IMR-90 (cell line): ENCODE measurements around the gene TVP23A. TPM values are rescaled to one million over a fixed set of nuclear protein-coding genes. Genes with fewer than 3 reads are reported as not detected.

Source experiments
- ATAC-seq: fragments of 200-7000 bp; cut with Tn5 transposase; 2 replicates; pipeline ENCODE4 v1.9.1; 2020; ENCODE audit warnings: low read depth, mild to moderate bottlenecking, moderate library complexity
- BruUV-seq: library from RNA; stranded (reverse); fragments of 400-500 nt; replicated peaks from 2 replicates; lab custom pipeline; 2021; lab: Mats Ljungman, UMichigan
- CTCF ChIA-PET: fragments of 300-600 bp; formaldehyde crosslinking; extraction: SDS; loops from one replicate; lab custom pipeline; 2021; ENCODE audit warnings: antibody characterized with exemption; lab: Yijun Ruan, JAX
- POLR2A ChIA-PET: fragments of 300-600 bp; sonication (Branson Sonifier 250); formaldehyde crosslinking; loops from one replicate; lab custom pipeline; 2022; ENCODE audit warnings: antibody characterized with exemption; ENCODE audit not compliant: unreplicated experiment; lab: Charles Lee
- DNase-seq: peaks from one replicate; pipeline ENCODE4 v3.0.0; 2013
- H2AFZ ChIP-seq: replicated peaks from 2 replicates; pipeline ENCODE3; 2013; ENCODE audit warnings: low read length, mild to moderate bottlenecking; ENCODE audit not compliant: poor library complexity
- H2AK5ac ChIP-seq: 2 replicates; pipeline ENCODE4 v1.6.1; 2013; ENCODE audit warnings: low read depth, low read length, inconsistent platforms
- H2AK9ac ChIP-seq: replicated peaks from 2 replicates; pipeline ENCODE3; 2013; ENCODE audit warnings: mild to moderate bottlenecking, low read depth, low read length, moderate library complexity; ENCODE audit not compliant: poor library complexity
- H2BK120ac ChIP-seq: 2 replicates; pipeline ENCODE4 v1.6.1; 2013; ENCODE audit warnings: low read depth, low read length, inconsistent platforms
- H2BK15ac ChIP-seq: 3 replicates; pipeline ENCODE4 v1.6.1; 2013; ENCODE audit warnings: low read depth, low read length, inconsistent platforms
- H2BK20ac ChIP-seq: 2 replicates; pipeline ENCODE4 v1.6.1; 2013; ENCODE audit warnings: low read depth, mild to moderate bottlenecking, inconsistent platforms, low read length, moderate library complexity
- H2BK5ac ChIP-seq: 2 replicates; pipeline ENCODE4 v1.6.1; 2013; ENCODE audit warnings: mild to moderate bottlenecking, low read depth, low read length, inconsistent platforms; ENCODE audit not compliant: poor library complexity, severe bottlenecking
- H3K14ac ChIP-seq: replicated peaks from 2 replicates; pipeline ENCODE4 v1.6.1; 2013; ENCODE audit warnings: low read depth, low read length, inconsistent platforms
- H3K18ac ChIP-seq: 2 replicates; pipeline ENCODE4 v1.6.1; 2013; ENCODE audit warnings: low read depth, low read length, control low read depth
- H3K23ac ChIP-seq: 2 replicates; pipeline ENCODE4 v1.6.1; 2013; ENCODE audit warnings: low read depth, low read length, inconsistent platforms
- H3K27ac ChIP-seq: 2 replicates; pipeline ENCODE4 v1.5.1; 2013; ENCODE audit warnings: mild to moderate bottlenecking, control low read depth, low read length; ENCODE audit not compliant: insufficient read depth
- H3K27me3 ChIP-seq: 2 replicates; pipeline ENCODE4 v1.6.1; 2013; ENCODE audit warnings: low read length; ENCODE audit not compliant: control insufficient read depth, insufficient read depth
- H3K36me3 ChIP-seq: 2 replicates; pipeline ENCODE4 v1.6.1; 2013; ENCODE audit warnings: low read length, mixed read lengths; ENCODE audit not compliant: control insufficient read depth, insufficient read depth
- H3K4ac ChIP-seq: 2 replicates; pipeline ENCODE4 v1.6.1; 2013; ENCODE audit warnings: low read depth, low read length, inconsistent platforms
- H3K4me1 ChIP-seq: 2 replicates; pipeline ENCODE4 v1.6.1; 2013; ENCODE audit warnings: low read length, mixed read lengths; ENCODE audit not compliant: control insufficient read depth, insufficient read depth
- H3K4me2 ChIP-seq: 2 replicates; pipeline ENCODE4 v1.6.1; 2013; ENCODE audit warnings: low read depth, mild to moderate bottlenecking, control low read depth, low read length, moderate library complexity
- H3K4me3 ChIP-seq: 2 replicates; pipeline ENCODE4 v1.5.1; 2013; ENCODE audit warnings: low read depth, mild to moderate bottlenecking, control low read depth, low read length, moderate library complexity; ENCODE audit not compliant: insufficient read depth
- H3K56ac ChIP-seq: 2 replicates; pipeline ENCODE4 v1.6.1; 2013; ENCODE audit warnings: low read length, inconsistent platforms; ENCODE audit not compliant: insufficient read depth; ENCODE audit errors: extremely low read depth
- H3K79me1 ChIP-seq, 2 experiments: 2 replicates each; pipeline ENCODE4 v1.6.1; 2013; ENCODE audit warnings: low read length in 2 of 2, inconsistent platforms in 1 of 2, low read depth in 1 of 2
- H3K9ac ChIP-seq: 2 replicates; pipeline ENCODE4 v1.6.1; 2013; ENCODE audit warnings: low read depth, low read length, control low read depth
- H3K9me1 ChIP-seq: 2 replicates; pipeline ENCODE4 v1.6.1; 2013; ENCODE audit warnings: low read length, inconsistent platforms; ENCODE audit not compliant: insufficient read depth
- H3K9me3 ChIP-seq: 2 replicates; pipeline ENCODE4 v1.6.1; 2013; ENCODE audit warnings: low read length; ENCODE audit not compliant: control insufficient read depth, insufficient read depth
- H4K20me1 ChIP-seq: 2 replicates; pipeline ENCODE4 v1.6.1; 2013; ENCODE audit warnings: low read length, inconsistent platforms; ENCODE audit not compliant: insufficient read depth
- H4K5ac ChIP-seq: 2 replicates; pipeline ENCODE4 v1.6.1; 2013; ENCODE audit warnings: mild to moderate bottlenecking, low read depth, low read length, control low read depth
- H4K8ac ChIP-seq, 2 experiments: 2 replicates each; pipeline ENCODE4 v1.6.1; 2013; ENCODE audit warnings: low read depth in 2 of 2, low read length in 2 of 2, control low read depth in 1 of 2, inconsistent platforms in 1 of 2
- H4K91ac ChIP-seq: 2 replicates; pipeline ENCODE4 v1.6.1; 2013; ENCODE audit warnings: low read depth, low read length, inconsistent platforms; ENCODE audit not compliant: insufficient read depth
- BHLHE40 ChIP-seq: fragments of 150-350 bp; IDR thresholded peaks from 2 replicates; pipeline ENCODE4 v1.6.1; 2016; ENCODE audit warnings: mild to moderate bottlenecking, low read depth, low read length
- CEBPB ChIP-seq: IDR thresholded peaks from 2 replicates; pipeline ENCODE4 v1.6.1; 2012; ENCODE audit warnings: low read depth, low read length, improper control_type of control experiment
- CHD1 ChIP-seq: IDR thresholded peaks from 2 replicates; pipeline ENCODE4 v1.6.1; 2012; ENCODE audit warnings: low read depth, low read length, improper control_type of control experiment
- CTCF ChIP-seq: conservative IDR thresholded peaks from 2 replicates; pipeline ENCODE4 v1.5.1; 2012; ENCODE audit warnings: mild to moderate bottlenecking, low read depth, low read length, improper control_type of control experiment
- FOS ChIP-seq: fragments of 150-350 bp; IDR thresholded peaks from 2 replicates; pipeline ENCODE4 v1.6.1; 2016; ENCODE audit warnings: low read depth, low read length
- MAFK ChIP-seq: IDR thresholded peaks from 2 replicates; pipeline ENCODE4 v1.6.1; 2012; ENCODE audit warnings: low read depth, low read length, improper control_type of control experiment
- MAZ ChIP-seq: IDR thresholded peaks from 2 replicates; pipeline ENCODE4 v1.6.1; 2012; ENCODE audit warnings: low read depth, mild to moderate bottlenecking, low read length, improper control_type of control experiment, moderate library complexity, borderline replicate concordance
- MXI1 ChIP-seq: IDR thresholded peaks from 2 replicates; pipeline ENCODE4 v1.6.1; 2012; ENCODE audit warnings: low read depth, mild to moderate bottlenecking, low read length, moderate library complexity, borderline replicate concordance
- NFE2L2 ChIP-seq: fragments of 150-350 bp; IDR thresholded peaks from 2 replicates; pipeline ENCODE4 v1.6.1; 2016; ENCODE audit warnings: low read depth, mild to moderate bottlenecking, low read length
- POLR2A ChIP-seq: IDR thresholded peaks from 2 replicates; pipeline ENCODE4 v1.6.1; 2012; ENCODE audit warnings: mild to moderate bottlenecking, low read depth, low read length
- RAD21 ChIP-seq: IDR thresholded peaks from 2 replicates; pipeline ENCODE4 v1.6.1; 2012; ENCODE audit warnings: low read length, improper control_type of control experiment
- RCOR1 ChIP-seq: IDR thresholded peaks from 2 replicates; pipeline ENCODE4 v1.6.1; 2012; ENCODE audit warnings: mild to moderate bottlenecking, low read length, improper control_type of control experiment; ENCODE audit not compliant: insufficient replicate concordance
- RFX5 ChIP-seq: IDR thresholded peaks from 2 replicates; pipeline ENCODE4 v1.8.0; 2012; ENCODE audit warnings: low read depth, mild to moderate bottlenecking, low read length, moderate library complexity
- SMC3 ChIP-seq: fragments of 150-350 bp; IDR thresholded peaks from 2 replicates; pipeline ENCODE4 v1.6.1; 2016; ENCODE audit warnings: low read depth, mild to moderate bottlenecking, antibody characterized with exemption, low read length, moderate library complexity
- USF2 ChIP-seq: fragments of 150-350 bp; IDR thresholded peaks from 2 replicates; pipeline ENCODE4 v1.6.1; 2017; ENCODE audit warnings: mild to moderate bottlenecking, antibody characterized with exemption, low read length, low read depth
- WGBS, 2 experiments: methylation state at CpG; one replicate each; pipeline versions ENCODE4 v1.1.5 to v1.1.7; 2013; ENCODE audit warnings: missing lambda C conversion rate in 2 of 2; ENCODE audit not compliant: insufficient read length in 1 of 2; ENCODE audit errors: extremely low coverage in 2 of 2; 5-methylcytosine and 5-hydroxymethylcytosine counted together
- dilution Hi-C: fragments of 300-500 bp; cut with HindIII; formaldehyde crosslinking; loops from one replicate; pipeline ENCODE4 v1.14.3; 2018; ENCODE audit warnings: low sequenced_read_pairs; ENCODE audit not compliant: unreplicated experiment
- in situ Hi-C: fragments of 300-500 bp; cut with MboI; formaldehyde crosslinking; loops from 3 replicates; pipeline ENCODE4 v1.14.3; 2019; ENCODE audit warnings: low sequenced_read_pairs, inconsistent platforms, mixed read lengths
- intact Hi-C: fragments of 100-400 bp; cut with micrococcal nuclease; formaldehyde crosslinking; loops from 2 replicates; pipeline ENCODE4 v1.10.0; 2022
- polyA plus RNA-seq, 3 experiments: library from polyadenylated mRNA; depleted of rRNA; stranded (reverse); fragments of >200 nt; gene quantifications; 2 replicates each; pipeline ENCODE4 v1.2.3, GENCODE V29; 2012; ENCODE audit warnings: low replicate concordance in 1 of 3
- total RNA-seq: library from RNA; depleted of rRNA; stranded (reverse); fragments of >200 nt; gene quantifications from 2 replicates; pipeline ENCODE4 v1.2.3, GENCODE V29; 2012
- TF ChIP-seq, protein P1 (sequence below): fragments of 150-350 bp; IDR thresholded peaks from 2 replicates; pipeline ENCODE4 v1.6.1; 2016; ENCODE audit warnings: low read depth, mild to moderate bottlenecking, low read length, moderate library complexity, borderline replicate concordance

The TVP23A gene
- total and polyA plus RNA-seq, 2 of the 4 experiments (the other 2 are of a cell fraction), result not detected

DNA sequence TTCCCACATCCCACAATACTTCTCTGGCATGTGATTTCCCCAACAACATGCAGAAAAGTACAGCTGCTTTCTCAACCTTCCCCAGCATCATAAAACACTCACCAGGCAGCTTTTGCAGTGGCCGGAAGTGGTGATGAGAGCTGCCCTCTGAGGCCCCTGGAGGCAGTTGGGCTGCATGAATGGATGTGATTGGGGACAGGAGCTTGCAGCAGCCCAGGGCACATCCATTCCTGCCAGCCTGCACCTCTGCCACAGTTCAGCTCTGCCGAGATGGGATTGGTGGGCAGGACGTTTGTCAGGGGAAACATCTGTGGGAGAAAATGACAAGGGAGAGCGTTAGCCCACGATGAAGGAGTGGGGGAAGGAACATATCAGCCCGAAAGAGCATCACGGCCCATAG is 55.1 kb downstream of the TVP23A start:
- H2BK20ac ChIP-seq, result no peak overlapping the region
- ChIA-PET POLR2A (no interaction called here), CTCF (no interaction called here)
- H3K27ac ChIP-seq, result no peak overlapping the region
- H2AK5ac ChIP-seq, result no peak overlapping the region
- H4K8ac ChIP-seq, result no peak overlapping the region
- no peaks in the 10 kb centered on the region for H4K20me1 ChIP-seq
- H3K79me1 ChIP-seq, result no peaks in the 10 kb centered on the region
- no peak overlapping the region for H3K9ac ChIP-seq
- WGBS, 2 experiments, result 96% methylated on average over 3 of the region's 7 CpGs; no CpG with 5 or more reads in 1 of the 2 experiments
- no peak overlapping the region for H2AK9ac ChIP-seq
- peaks cover 39% of the 10 kb centered on the region for H3K36me3 ChIP-seq
- H3K4me2 ChIP-seq, result no peak overlapping the region
- TF ChIP-seq CHD1 (no peak), POLR2A (no peak), RCOR1 (no peak), USF2 (no peak), SMC3 (no peak), CEBPB (no peak), MXI1 (no peak), NFE2L2 (no peak), BHLHE40 (no peak), MAZ (no peak), RFX5 (no peak), RAD21 (no peak), MAFK (no peak), FOS (no peak), CTCF (no peak)
- TF ChIP-seq, protein P1, sequence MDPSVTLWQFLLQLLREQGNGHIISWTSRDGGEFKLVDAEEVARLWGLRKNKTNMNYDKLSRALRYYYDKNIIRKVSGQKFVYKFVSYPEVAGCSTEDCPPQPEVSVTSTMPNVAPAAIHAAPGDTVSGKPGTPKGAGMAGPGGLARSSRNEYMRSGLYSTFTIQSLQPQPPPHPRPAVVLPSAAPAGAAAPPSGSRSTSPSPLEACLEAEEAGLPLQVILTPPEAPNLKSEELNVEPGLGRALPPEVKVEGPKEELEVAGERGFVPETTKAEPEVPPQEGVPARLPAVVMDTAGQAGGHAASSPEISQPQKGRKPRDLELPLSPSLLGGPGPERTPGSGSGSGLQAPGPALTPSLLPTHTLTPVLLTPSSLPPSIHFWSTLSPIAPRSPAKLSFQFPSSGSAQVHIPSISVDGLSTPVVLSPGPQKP, result no peak
- no peak overlapping the region for H3K56ac ChIP-seq
- no peak overlapping the region for H2BK5ac ChIP-seq
- in situ Hi-C loops (no loop called here), dilution Hi-C loops (no loop called here), intact Hi-C loops (no loop called here)
- DNase-seq, result no peak
- H4K5ac ChIP-seq, result no peak overlapping the region
- no peak overlapping the region for H3K14ac ChIP-seq
- H3K4me1 ChIP-seq, result no peaks in the 10 kb centered on the region
- no peaks in the 10 kb centered on the region for H3K9me3 ChIP-seq
- H3K9me1 ChIP-seq, result no peaks in the 10 kb centered on the region
- ATAC-seq, result no peak
- H3K18ac ChIP-seq, result no peak overlapping the region
- no peak overlapping the region for H4K91ac ChIP-seq
- no peaks in the 10 kb centered on the region for H3K27me3 ChIP-seq
- H3K4ac ChIP-seq, result no peak overlapping the region
- H3K4me3 ChIP-seq, result no peak overlapping the region
- no peak overlapping the region for H3K23ac ChIP-seq
- no peak overlapping the region for H2BK120ac ChIP-seq
- no peak overlapping the region for H2BK15ac ChIP-seq
- BruUV-seq, result no TSS peak
- H2AFZ ChIP-seq, result no peak overlapping the region
